HUES6 (cell line): ENCODE measurements around the gene EPS15.
"Not testable (repeated sequence)": the region's sequence is repeated elsewhere in the genome, so short reads cannot be mapped to it uniquely, and the experiment has no call there.

Experiments
- H3K27ac ChIP-seq: 2 replicates; pipeline ENCODE4 v1.7.0; 2013; ENCODE audit warnings: low read depth, mild to moderate bottlenecking, low read length, inconsistent platforms
- H3K27me3 ChIP-seq: 2 replicates; pipeline ENCODE4 v1.6.1; 2013; ENCODE audit warnings: low read length; ENCODE audit not compliant: control insufficient read depth, insufficient read depth
- H3K36me3 ChIP-seq: 2 replicates; pipeline ENCODE4 v1.6.1; 2013; ENCODE audit warnings: low read length; ENCODE audit not compliant: control insufficient read depth, insufficient read depth
- H3K4me1 ChIP-seq: 2 replicates; pipeline ENCODE4 v1.6.1; 2013; ENCODE audit warnings: low read length; ENCODE audit not compliant: control insufficient read depth, insufficient read depth
- H3K4me3 ChIP-seq: 2 replicates; pipeline ENCODE4 v1.5.1; 2013; ENCODE audit warnings: low read depth, low read length
- H3K9ac ChIP-seq: one replicate; pipeline ENCODE4 v1.6.1; 2013; ENCODE audit warnings: mild to moderate bottlenecking, low read length
- H3K9me3 ChIP-seq: 2 replicates; pipeline ENCODE4 v1.6.1; 2013; ENCODE audit warnings: low read depth, low read length; ENCODE audit not compliant: control insufficient read depth, insufficient read depth

The EPS15 gene

GRCh38 chr1:51542158-51542953 lies 23.3 kb upstream of the EPS15 start:
- Histone ChIP-seq H3K9me3 (0 out of 2 replicates have a peak, but pooled peaks cover 3% of the 10 kb centered on the region), H3K27ac (no peak overlapping the region), H3K4me1 (no peaks in the 10 kb centered on the region)

GRCh38 chr1:51541313-51542050 lies 22.4 kb upstream of the EPS15 start:
- H3K9me3 ChIP-seq = 0 out of 2 replicates have a peak, but pooled peaks cover 3% of the 10 kb centered on the region
- no peak overlapping the region for H3K27ac ChIP-seq
- no peaks in the 10 kb centered on the region for H3K36me3 ChIP-seq
- H3K4me1 ChIP-seq = no peaks in the 10 kb centered on the region
- no peak overlapping the region for H3K4me3 ChIP-seq
- no peaks in the 10 kb centered on the region for H3K27me3 ChIP-seq
- H3K9ac ChIP-seq = no peak overlapping the region

More at GRCh38 chr1:51542158-51542953, 23.3 kb upstream of the EPS15 start:
- no peak overlapping the region for H3K4me3 ChIP-seq
- H3K27me3 ChIP-seq = no peaks in the 10 kb centered on the region
- no peaks in the 10 kb centered on the region for H3K36me3 ChIP-seq
- no peak overlapping the region for H3K9ac ChIP-seq

- H3K4me1 ChIP-seq = no peaks in the 10 kb centered on the region
- 0 out of 2 replicates have a peak, but pooled peaks cover 3% of the 10 kb centered on the region for H3K9me3 ChIP-seq
- H3K27me3 ChIP-seq = no peaks in the 10 kb centered on the region
- H3K4me3 ChIP-seq = no peak overlapping the region
- H3K27ac ChIP-seq = no peak overlapping the region
- H3K9ac ChIP-seq = no peak overlapping the region
- H3K36me3 ChIP-seq = no peaks in the 10 kb centered on the region
These were observed 18.5 kb upstream of the EPS15 start for GRCh38 chr1:51537568-51537967.

GRCh38 chr1:51535006-51535592 lies 16.0 kb upstream of the EPS15 start:
- no peaks in the 10 kb centered on the region for H3K4me1 ChIP-seq
- no peak overlapping the region for H3K4me3 ChIP-seq
- no peak overlapping the region for H3K9ac ChIP-seq

GRCh38 chr1:51534447-51534846 lies 15.4 kb upstream of the EPS15 start:
- no peak overlapping the region for H3K4me3 ChIP-seq
- 0 out of 2 replicates have a peak, but pooled peaks cover 3% of the 10 kb centered on the region for H3K9me3 ChIP-seq
- no peaks in the 10 kb centered on the region for H3K4me1 ChIP-seq
- H3K9ac ChIP-seq = no peak overlapping the region
- no peaks in the 10 kb centered on the region for H3K36me3 ChIP-seq
- H3K27ac ChIP-seq = no peak overlapping the region
- H3K27me3 ChIP-seq = no peaks in the 10 kb centered on the region

More at GRCh38 chr1:51535006-51535592, 16.0 kb upstream of the EPS15 start:
- Histone ChIP-seq H3K27me3 (no peaks in the 10 kb centered on the region), H3K9me3 (0 out of 2 replicates have a peak, but pooled peaks cover 3% of the 10 kb centered on the region), H3K36me3 (no peaks in the 10 kb centered on the region), H3K27ac (no peak overlapping the region)

GRCh38 chr1:51532853-51533252 lies 13.8 kb upstream of the EPS15 start:
- Histone ChIP-seq H3K4me3 (no peak overlapping the region), H3K36me3 (no peaks in the 10 kb centered on the region), H3K27ac (no peak overlapping the region)

GRCh38 chr1:51530447-51530846 lies 11.4 kb upstream of the EPS15 start:
- not testable (repeated sequence) for H3K9ac ChIP-seq, H3K4me1 ChIP-seq, H3K27me3 ChIP-seq, H3K4me3 ChIP-seq, H3K36me3 ChIP-seq, H3K9me3 ChIP-seq, H3K27ac ChIP-seq

More at GRCh38 chr1:51532853-51533252, 13.8 kb upstream of the EPS15 start:
- H3K9me3 ChIP-seq = 0 out of 2 replicates have a peak, but pooled peaks cover 3% of the 10 kb centered on the region
- no peaks in the 10 kb centered on the region for H3K4me1 ChIP-seq
- no peak overlapping the region for H3K9ac ChIP-seq
- no peaks in the 10 kb centered on the region for H3K27me3 ChIP-seq

- Histone ChIP-seq H3K4me3 (no peak overlapping the region), H3K4me1 (0 out of 2 replicates have a peak, but pooled peaks cover 3% of the 10 kb centered on the region), H3K9me3 (no peaks in the 10 kb centered on the region), H3K27ac (no peak overlapping the region), H3K36me3 (no peaks in the 10 kb centered on the region), H3K9ac (no peak overlapping the region), H3K27me3 (no peaks in the 10 kb centered on the region)
These were observed 8.1 kb upstream of the EPS15 start for GRCh38 chr1:51527144-51527543.

- Histone ChIP-seq H3K27me3 (no peaks in the 10 kb centered on the region), H3K27ac (no peak overlapping the region), H3K4me1 (0 out of 2 replicates have a peak, but pooled peaks cover 3% of the 10 kb centered on the region), H3K4me3 (no peak overlapping the region), H3K36me3 (no peaks in the 10 kb centered on the region), H3K9me3 (no peaks in the 10 kb centered on the region), H3K9ac (no peak overlapping the region)
These were observed 7.2 kb upstream of the EPS15 start for GRCh38 chr1:51526248-51526647.

GRCh38 chr1:51525295-51525694 lies 6.2 kb upstream of the EPS15 start:
- H3K36me3 ChIP-seq = no peaks in the 10 kb centered on the region
- H3K9ac ChIP-seq = no peak overlapping the region
- H3K4me1 ChIP-seq = 0 out of 2 replicates have a peak, but pooled peaks cover 3% of the 10 kb centered on the region
- no peak overlapping the region for H3K27ac ChIP-seq
- no peaks in the 10 kb centered on the region for H3K9me3 ChIP-seq
- H3K27me3 ChIP-seq = no peaks in the 10 kb centered on the region
- no peak overlapping the region for H3K4me3 ChIP-seq
